Activated CD8-positive, alpha-beta memory T cell treated with anti-CD3 and anti-CD28 coated beads, Interleukin-2, amount 50 U/mL, for 48 hours (primary cell): ENCODE results near the gene GMDS.

Source experiments
- DNase-seq: peaks from one replicate; pipeline ENCODE4 v3.0.0-alpha.2; 2020

Gene GMDS

GRCh38 chr6:1575210-1576041 is 670.0 kb downstream of the GMDS start:
- no peak for DNase-seq

GRCh38 chr6:1574890-1575209 is 670.6 kb downstream of the GMDS start:
- no peak for DNase-seq

DNA sequence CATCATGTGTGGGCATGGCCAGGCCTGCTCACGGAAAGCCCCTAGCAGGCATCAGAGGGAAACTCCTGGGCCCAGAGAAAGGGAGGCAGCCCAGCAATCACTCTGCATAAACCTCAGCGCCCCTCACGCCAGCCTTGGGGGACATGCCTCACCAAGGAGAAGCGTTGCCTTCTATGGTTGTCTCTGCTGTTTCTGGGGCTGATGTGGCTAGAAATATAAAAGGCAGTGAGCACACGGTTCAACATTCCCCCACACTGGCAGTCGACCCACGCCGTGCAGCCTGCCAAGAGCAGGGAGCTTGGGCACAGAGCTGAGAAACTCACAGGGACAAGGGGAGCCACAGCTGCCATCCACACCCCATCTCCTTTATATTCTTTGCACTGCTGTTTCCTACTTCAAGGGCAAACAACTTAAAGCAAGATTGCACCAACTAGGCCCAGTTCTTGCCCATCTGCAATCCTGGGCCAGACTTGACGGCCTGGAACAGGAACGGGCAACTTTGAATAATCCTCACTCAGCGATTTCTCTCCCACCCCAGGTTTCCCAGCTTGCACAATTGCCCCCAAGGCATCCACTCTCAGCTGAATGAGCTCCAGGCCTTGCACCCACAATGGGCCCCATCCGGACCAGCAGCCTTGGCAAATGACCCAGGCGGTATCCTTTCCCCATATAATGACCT is 671.2 kb downstream of the GMDS start:
- no peak for DNase-seq
